SJSA1 (cell line): ENCODE results near the gene CHD1L. TPM values are rescaled to one million over a fixed set of nuclear protein-coding genes. Genes with fewer than 3 reads are reported as not detected.

Experiments
- DNase-seq, 2 experiments: peaks; one replicate each; pipeline ENCODE4 v3.0.0-alpha.2; 2015 to 2020; ENCODE audit warnings: low spot score in 2 of 2, low read depth in 1 of 2
- H3K27ac ChIP-seq: fragments of 250-450 bp; sonication (Bioruptor Pico); 2 replicates; pipeline ENCODE4 v1.5.1; 2020; ENCODE audit warnings: mild to moderate bottlenecking, moderate library complexity
- H3K27me3 ChIP-seq: fragments of 250-450 bp; sonication (Bioruptor Pico); replicated peaks from 2 replicates; pipeline ENCODE4 v1.5.1; 2020; ENCODE audit warnings: mild to moderate bottlenecking, moderate library complexity
- H3K36me3 ChIP-seq: fragments of 250-450 bp; sonication (Bioruptor Pico); 2 replicates; pipeline ENCODE4 v1.5.1; 2020; ENCODE audit warnings: mild to moderate bottlenecking
- H3K4me1 ChIP-seq: fragments of 250-450 bp; sonication (Bioruptor Pico); replicated peaks from 2 replicates; pipeline ENCODE4 v1.6.1; 2021; ENCODE audit warnings: mild to moderate bottlenecking
- H3K4me3 ChIP-seq: fragments of 250-450 bp; sonication (Bioruptor Pico); 2 replicates; pipeline ENCODE4 v1.5.1; 2020; ENCODE audit warnings: mild to moderate bottlenecking
- H3K9me3 ChIP-seq: fragments of 250-450 bp; sonication (Bioruptor Pico); replicated peaks from 2 replicates; pipeline ENCODE4 v1.5.1; 2020; ENCODE audit warnings: mild to moderate bottlenecking
- total RNA-seq: library from RNA; depleted of rRNA; stranded (reverse); fragments of >200 nt; shearing (Covaris generic); gene quantifications from 2 replicates; pipeline ENCODE4 v1.2.3, GENCODE V29; 2014

Gene CHD1L
- total RNA-seq, 1 experiment from 2014 or later: 52.5 TPM

DNA sequence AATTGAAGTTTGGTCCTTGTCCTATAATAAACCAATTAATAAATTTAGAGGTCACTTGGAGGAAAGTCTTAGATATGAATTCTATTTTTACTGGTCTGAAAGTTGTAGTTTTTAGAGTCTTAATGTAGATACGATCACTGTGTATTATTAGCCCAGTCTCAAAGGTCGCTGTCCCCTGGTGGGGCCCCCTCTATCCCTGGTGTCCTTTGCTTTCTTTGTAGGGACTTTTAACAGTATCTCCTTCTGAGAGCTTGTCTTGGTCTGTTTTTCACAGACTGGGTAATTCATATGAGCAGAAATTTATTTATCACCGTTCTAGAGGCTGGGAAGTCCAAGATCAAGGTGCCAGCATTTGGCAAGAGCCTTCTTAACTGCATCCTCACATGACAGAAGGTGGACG lies 18.5 kb downstream of the CHD1L start:
- Histone ChIP-seq H3K27ac (no peak overlapping the region), H3K36me3 (peaks cover 28% of the 10 kb centered on the region), H3K9me3 (no peaks in the 10 kb centered on the region), H3K4me3 (no peak overlapping the region), H3K27me3 (no peaks in the 10 kb centered on the region), H3K4me1 (no peaks in the 10 kb centered on the region)
- DNase-seq: no peak

DNA sequence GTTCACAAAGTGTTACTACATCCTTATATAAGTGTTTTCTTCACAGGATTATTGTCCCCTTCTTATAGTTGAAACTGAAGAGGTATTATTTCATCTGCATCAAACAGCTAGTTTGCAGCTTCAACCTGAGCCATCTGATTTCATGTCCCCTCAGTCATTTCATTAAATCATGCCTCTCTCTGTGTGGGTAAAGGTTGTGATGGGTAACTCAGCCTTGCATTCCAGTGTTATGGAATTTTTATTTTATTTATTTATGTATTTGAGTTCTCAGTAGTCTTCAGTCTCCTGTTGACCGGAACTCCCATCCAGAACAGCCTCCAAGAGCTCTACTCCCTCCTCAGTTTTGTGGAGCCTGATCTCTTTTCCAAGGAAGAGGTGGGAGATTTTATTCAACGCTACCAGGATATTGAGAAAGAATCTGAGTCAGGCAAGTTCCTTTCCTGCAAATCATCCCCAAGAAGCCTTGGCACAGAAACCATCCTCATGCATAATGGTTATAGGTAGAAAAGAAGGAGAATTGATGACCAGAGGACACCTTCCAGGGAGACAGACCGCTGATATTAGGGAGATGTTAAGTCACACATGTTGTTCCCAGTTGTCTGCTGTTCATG lies 21.8 kb downstream of the CHD1L start:
- Histone ChIP-seq H3K27me3 (no peaks in the 10 kb centered on the region), H3K27ac (no peak overlapping the region), H3K36me3 (peaks cover 31% of the 10 kb centered on the region), H3K9me3 (no peaks in the 10 kb centered on the region), H3K4me3 (no peak overlapping the region), H3K4me1 (no peaks in the 10 kb centered on the region)
- no peak for DNase-seq

DNA sequence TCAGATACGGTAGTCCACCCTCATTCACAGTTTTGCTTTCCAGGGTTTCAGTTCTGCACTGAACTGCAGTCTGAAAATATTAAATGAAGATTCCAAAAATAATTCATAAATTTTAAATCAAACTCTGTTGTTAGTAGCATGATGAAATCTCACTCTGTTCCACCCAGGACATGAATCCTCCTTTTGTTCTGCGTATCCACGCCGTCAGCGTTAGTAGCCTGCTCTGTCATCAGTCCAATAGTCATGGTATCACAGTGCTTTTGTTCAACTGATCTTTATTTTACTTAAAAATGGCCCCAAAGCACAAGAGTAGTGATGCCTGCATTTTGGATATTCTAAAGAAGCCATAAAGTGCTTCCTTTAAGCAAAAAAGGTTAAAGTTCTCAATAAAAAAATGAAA lies 23.9 kb downstream of the CHD1L start:
- DNase-seq: no peak
- Histone ChIP-seq H3K9me3 (no peaks in the 10 kb centered on the region), H3K4me1 (no peaks in the 10 kb centered on the region), H3K27me3 (no peaks in the 10 kb centered on the region), H3K27ac (no peak overlapping the region), H3K4me3 (no peak overlapping the region), H3K36me3 (peaks cover 22% of the 10 kb centered on the region)

DNA sequence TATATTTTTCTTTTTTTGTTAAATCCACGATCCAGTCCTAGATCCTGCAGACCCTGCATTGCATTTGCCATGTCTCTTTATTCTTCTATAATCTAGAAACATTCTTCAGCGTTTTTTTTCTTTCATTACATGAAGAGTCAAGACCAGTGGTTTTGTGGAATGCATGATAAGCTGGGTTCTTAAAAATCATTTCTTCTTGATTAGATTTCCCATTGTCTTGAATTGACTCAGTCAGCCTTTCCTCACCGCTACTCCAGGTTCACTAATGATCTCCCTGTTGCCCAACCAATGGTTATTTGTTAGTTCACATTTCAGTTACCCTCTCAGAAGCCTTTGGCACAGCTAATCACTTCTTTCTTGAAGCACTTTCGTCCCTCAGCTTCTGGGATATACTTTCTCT lies 25.2 kb downstream of the CHD1L start:
- peaks cover 32% of the 10 kb centered on the region for H3K36me3 ChIP-seq
- H3K9me3 ChIP-seq: no peaks in the 10 kb centered on the region
- no peak overlapping the region for H3K4me3 ChIP-seq
- no peak overlapping the region for H3K27ac ChIP-seq
- no peaks in the 10 kb centered on the region for H3K27me3 ChIP-seq
- H3K4me1 ChIP-seq: no peaks in the 10 kb centered on the region
- no peak for DNase-seq

DNA sequence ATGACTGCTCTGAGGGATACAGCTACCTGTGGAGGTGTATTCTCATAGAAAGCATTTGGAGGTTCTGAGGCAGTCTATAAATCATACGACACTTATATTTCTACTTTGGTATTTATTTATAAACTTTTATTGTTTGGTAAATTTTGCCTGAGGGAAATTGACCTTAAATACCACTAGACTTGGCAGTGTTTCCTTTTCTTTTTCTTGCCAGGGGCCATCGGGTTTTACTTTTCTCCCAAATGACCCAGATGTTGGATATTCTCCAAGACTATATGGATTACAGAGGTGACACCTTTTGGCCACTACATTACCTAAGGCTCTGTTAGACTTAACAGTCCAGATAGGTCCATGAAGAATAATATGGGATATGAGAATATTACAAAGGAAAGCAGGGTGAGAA lies 28.2 kb downstream of the CHD1L start:
- H3K27ac ChIP-seq: no peak overlapping the region
- peaks cover 50% of the 10 kb centered on the region for H3K36me3 ChIP-seq
- no peak for DNase-seq
- H3K4me1 ChIP-seq: peaks cover 11% of the 10 kb centered on the region
- H3K27me3 ChIP-seq: no peaks in the 10 kb centered on the region
- H3K9me3 ChIP-seq: no peaks in the 10 kb centered on the region
- no peak overlapping the region for H3K4me3 ChIP-seq

DNA sequence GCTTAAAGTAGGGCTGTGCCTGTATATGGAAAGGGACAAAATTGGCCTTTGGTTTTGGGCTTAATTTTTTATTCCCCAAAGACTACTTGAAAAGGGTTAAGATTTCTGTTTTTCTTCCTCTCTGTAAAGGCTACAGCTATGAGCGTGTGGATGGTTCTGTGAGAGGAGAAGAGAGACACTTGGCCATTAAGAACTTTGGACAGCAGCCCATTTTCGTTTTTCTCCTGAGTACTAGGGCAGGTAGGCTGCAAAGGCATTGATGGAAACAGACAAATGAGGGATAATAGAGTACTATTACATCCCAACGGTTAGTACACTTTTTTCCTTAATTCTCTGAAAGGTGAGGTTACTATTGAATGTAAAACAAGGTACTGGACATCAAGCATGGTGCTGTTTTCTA lies 29.6 kb downstream of the CHD1L start:
- peaks cover 63% of the 10 kb centered on the region for H3K36me3 ChIP-seq
- H3K27ac ChIP-seq: no peak overlapping the region
- H3K4me3 ChIP-seq: no peak overlapping the region
- no peaks in the 10 kb centered on the region for H3K9me3 ChIP-seq
- H3K4me1 ChIP-seq: peaks cover 17% of the 10 kb centered on the region
- DNase-seq: no peak
- H3K27me3 ChIP-seq: no peaks in the 10 kb centered on the region

DNA sequence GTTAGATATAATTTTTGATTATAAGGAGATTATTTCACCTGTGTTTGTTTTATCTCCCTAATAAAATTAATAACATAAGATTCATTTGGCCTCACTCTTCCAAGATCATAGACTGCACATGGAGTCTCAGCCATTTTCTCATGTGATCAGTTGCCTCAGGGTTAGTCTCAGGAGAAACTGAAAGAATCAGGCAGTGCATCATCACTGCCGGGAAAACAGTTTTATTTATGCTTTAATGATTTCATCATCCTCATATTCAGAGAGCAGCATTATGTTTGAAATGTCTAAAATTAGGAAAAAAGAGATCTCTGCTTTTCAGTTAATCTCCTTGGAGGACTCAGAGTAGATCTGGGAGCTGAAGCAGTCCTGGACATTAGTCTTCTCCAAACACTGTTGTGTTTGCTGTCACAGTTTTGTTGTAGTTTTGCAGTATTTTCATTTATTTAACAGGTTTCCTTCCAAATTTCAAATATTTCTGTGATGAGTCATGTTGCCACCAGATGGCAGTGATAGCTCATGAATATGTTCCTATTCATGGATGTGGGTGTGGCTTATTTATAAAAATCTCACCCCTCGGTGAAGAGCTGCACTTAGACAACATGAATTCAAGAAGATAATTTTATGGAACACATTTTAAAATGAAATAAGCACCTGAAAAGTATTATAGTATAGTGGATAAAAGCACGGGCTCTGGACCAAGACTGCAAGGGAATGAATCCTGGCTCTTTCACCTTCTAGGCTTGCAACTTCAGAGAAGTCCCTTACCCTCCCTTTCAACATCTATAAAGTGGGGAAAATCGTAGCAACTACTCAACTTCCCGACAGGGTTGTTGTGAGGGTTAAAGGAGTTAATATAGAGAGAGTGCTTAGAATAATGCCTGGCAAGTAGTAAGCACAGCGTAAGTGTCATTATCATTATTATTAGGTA lies 31.2 kb downstream of the CHD1L start:
- Histone ChIP-seq H3K27ac (peak overlapping the region; percentile 30), H3K4me3 (no peak overlapping the region), H3K36me3 (peaks cover 62% of the 10 kb centered on the region), H3K4me1 (peaks cover 21% of the 10 kb centered on the region), H3K27me3 (no peaks in the 10 kb centered on the region), H3K9me3 (no peaks in the 10 kb centered on the region)
- DNase-seq: peak in 1 of 2 experiments; percentile 67

DNA sequence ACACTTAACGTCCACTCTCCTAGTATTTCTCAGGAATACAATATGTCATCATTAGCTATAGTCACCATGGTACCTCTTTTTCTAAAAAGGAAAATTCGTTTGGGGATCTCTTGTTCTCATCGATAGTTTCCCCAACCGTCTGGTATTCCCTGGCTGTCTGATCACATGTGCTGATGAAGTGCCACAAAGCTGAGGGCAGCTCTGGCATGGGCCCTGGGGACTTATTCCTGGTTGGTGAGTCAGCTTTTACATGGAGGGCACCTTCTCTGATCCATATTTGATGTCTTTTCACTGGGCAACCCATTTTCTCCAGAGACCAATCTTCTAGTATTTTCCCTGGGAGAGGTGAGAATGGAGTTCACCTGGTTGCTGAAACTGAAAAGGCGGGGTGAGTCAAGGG lies 39.5 kb downstream of the CHD1L start:
- Histone ChIP-seq H3K4me3 (no peak overlapping the region), H3K4me1 (peaks cover 5% of the 10 kb centered on the region), H3K27me3 (no peaks in the 10 kb centered on the region), H3K27ac (no peak overlapping the region), H3K9me3 (no peaks in the 10 kb centered on the region), H3K36me3 (peaks cover 81% of the 10 kb centered on the region)
- no peak for DNase-seq

DNA sequence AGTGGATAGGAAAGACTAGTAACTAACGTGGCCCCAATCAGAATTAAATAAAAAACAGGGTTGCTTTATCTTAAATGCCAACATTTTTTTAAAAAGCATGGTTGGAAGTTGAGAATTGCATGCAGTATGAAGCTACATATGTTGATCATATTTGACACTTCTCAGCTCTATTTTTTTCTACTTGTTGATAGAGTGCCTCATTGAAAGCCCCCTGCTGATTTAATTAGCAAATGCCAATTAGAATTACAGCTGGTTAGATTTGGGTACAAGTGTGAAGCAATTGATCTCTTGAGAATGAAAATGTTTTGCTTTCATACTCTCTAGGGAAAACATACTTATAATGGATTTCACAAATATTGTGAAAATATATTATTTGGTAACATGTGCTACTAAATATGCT lies 40.5 kb downstream of the CHD1L start:
- Histone ChIP-seq H3K27ac (no peak overlapping the region), H3K36me3 (peaks cover 84% of the 10 kb centered on the region), H3K27me3 (no peaks in the 10 kb centered on the region), H3K9me3 (no peaks in the 10 kb centered on the region), H3K4me1 (no peaks in the 10 kb centered on the region), H3K4me3 (no peak overlapping the region)
- no peak for DNase-seq

DNA sequence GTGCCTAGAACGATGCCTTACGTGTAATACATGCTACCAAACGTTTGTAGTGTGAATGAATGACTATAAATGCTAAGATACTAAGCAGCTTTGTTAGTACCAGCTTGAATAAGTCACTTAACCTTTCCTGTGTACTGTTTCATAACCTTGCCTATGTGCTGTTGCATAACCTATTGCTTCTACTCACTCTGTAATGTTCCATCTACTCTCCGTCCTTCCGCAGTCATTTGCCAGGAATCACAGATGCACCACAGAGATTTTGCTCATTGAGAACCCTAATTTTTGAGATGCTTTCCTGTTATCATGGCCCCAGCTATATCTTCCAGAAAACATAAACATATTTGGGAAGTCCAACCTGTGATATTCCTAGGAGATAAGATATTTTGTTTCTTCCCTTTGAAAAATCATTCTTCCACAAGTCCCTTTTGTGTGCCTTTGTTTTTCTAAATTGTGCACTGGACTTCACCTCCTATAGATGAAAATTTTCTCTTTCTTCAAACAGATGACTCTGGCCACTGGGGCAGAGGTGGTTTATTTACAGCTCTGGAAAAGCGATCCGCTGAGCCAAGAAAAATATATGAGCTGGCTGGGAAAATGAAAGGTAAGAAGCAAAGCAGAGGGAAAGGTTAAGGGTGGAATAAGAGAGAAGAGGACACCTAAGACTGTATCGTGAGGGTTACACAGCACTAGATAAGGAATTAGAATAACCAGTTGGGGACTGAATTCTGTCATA lies 44.8 kb downstream of the CHD1L start:
- H3K27me3 ChIP-seq: no peaks in the 10 kb centered on the region
- peaks cover 76% of the 10 kb centered on the region for H3K36me3 ChIP-seq
- DNase-seq: no peak
- no peak overlapping the region for H3K4me3 ChIP-seq
- H3K27ac ChIP-seq: no peak overlapping the region
- H3K4me1 ChIP-seq: peaks cover 12% of the 10 kb centered on the region
- H3K9me3 ChIP-seq: no peaks in the 10 kb centered on the region

DNA sequence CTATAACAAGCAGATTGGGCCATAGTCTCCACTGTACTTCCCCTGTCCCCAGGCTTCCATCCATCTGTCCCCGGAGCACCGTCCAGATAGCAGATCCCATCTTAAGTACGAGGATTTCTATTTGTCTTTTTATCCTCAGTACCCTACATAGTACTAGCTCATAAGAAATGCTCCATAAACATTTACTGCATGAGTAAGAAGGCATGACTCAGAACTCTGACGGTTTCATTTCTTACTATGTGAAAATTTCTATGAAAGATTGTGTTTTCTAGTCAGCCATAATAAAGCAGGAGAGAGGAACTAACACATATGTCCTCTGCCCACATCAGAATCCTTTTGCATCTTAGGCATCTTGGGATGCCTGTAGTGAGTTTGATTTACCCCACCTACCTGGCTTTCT lies 49.5 kb downstream of the CHD1L start:
- Histone ChIP-seq H3K27ac (peak overlapping the region; percentile 95), H3K36me3 (peaks cover 70% of the 10 kb centered on the region), H3K27me3 (no peaks in the 10 kb centered on the region), H3K4me3 (no peak overlapping the region), H3K4me1 (peaks cover 24% of the 10 kb centered on the region), H3K9me3 (no peaks in the 10 kb centered on the region)
- peak in 1 of 2 experiments; percentile 70 for DNase-seq

DNA sequence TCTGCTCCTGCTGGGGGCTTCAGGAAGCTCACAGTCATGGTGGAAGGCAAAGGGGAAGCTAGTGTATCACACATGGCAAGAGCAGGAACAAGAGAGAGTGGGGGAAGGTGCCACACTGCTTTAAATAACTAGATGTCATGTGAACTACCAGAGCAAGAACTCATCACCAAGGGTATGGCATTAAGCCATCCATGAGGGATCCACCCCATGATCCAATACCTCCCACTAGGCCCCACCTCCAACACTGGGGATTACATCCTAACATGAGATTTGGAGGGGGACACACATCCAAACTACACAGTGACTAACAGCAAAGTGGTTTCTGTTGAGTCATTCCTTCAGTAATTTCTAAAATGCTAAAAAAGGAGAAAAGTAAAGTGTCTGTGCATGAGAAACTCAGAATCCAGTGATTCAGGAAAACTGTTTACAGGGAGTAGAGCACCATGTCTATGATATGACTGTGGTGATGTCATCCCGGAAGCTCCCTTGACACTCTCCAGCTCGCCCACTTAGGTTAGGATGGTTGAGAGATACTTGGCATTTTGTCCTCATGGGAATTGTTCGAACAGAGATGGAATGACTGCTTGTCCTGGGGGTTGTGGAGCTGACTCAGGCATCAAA lies 50.3 kb downstream of the CHD1L start:
- Histone ChIP-seq H3K27ac (peak overlapping the region; percentile 95), H3K4me3 (no peak overlapping the region), H3K4me1 (peaks cover 24% of the 10 kb centered on the region), H3K9me3 (no peaks in the 10 kb centered on the region), H3K27me3 (no peaks in the 10 kb centered on the region), H3K36me3 (peaks cover 63% of the 10 kb centered on the region)
- DNase-seq: peak; percentile 84 to 87

DNA sequence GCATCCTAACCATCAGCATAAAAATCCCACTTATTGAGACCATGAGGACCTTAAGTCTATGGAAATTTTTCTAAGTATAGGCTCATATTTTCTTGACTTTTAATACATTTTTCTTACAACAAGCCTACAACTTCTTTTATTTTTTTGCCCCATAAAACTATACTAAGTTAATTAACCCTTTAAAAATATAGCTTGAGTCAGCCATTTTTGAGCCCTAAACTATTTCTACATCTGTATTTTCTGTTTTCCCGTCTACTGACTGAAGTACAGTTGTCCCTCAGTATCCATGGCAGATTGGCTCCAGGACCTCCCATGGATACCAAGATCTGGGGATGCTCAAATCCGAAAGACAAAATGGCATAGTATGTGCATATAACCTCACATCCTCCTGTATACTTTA lies 55.0 kb downstream of the CHD1L start:
- peaks cover 33% of the 10 kb centered on the region for H3K36me3 ChIP-seq
- H3K27me3 ChIP-seq: no peaks in the 10 kb centered on the region
- H3K4me3 ChIP-seq: no peak overlapping the region
- H3K4me1 ChIP-seq: peaks cover 11% of the 10 kb centered on the region
- peaks cover 6% of the 10 kb centered on the region for H3K9me3 ChIP-seq
- no peak overlapping the region for H3K27ac ChIP-seq
- no peak for DNase-seq
